Smooth muscle cell (in vitro differentiated cells): Measurements from ENCODE around the gene PHPT1. TPM values are rescaled to one million over a fixed set of nuclear protein-coding genes. Genes with fewer than 3 reads are reported as not detected.
"Not testable (repeated sequence)": the region's sequence is repeated elsewhere in the genome, so short reads cannot be mapped to it uniquely, and the experiment has no call there.

ENCODE experiments used
- DNase-seq: peaks from one replicate; lab custom pipeline; 2025; ENCODE audit not compliant: unreplicated experiment; lab: John Stamatoyannopoulos, UW
- H2AFZ ChIP-seq: fragments of 200-600 bp; sonication (generic); 2 replicates; pipeline ENCODE4 v1.6.0; 2016; ENCODE audit warnings: antibody characterized with exemption, low read depth, mild to moderate bottlenecking
- H3F3A ChIP-seq: fragments of 200-600 bp; sonication (generic); 2 replicates; pipeline ENCODE4 v1.6.0; 2017; ENCODE audit warnings: antibody characterized with exemption, low read depth
- H3K27ac ChIP-seq: fragments of 200-600 bp; sonication (generic); 2 replicates; pipeline ENCODE4 v1.5.1; 2016; ENCODE audit warnings: low read depth, mild to moderate bottlenecking
- H3K27me3 ChIP-seq: fragments of 200-600 bp; sonication (generic); 2 replicates; pipeline ENCODE4 v1.6.1; 2016; ENCODE audit warnings: low read depth, mild to moderate bottlenecking
- H3K36me3 ChIP-seq: fragments of 200-600 bp; sonication (generic); 2 replicates; pipeline ENCODE4 v1.5.1; 2016; ENCODE audit warnings: low read depth
- H3K4me1 ChIP-seq: fragments of 200-600 bp; sonication (generic); 2 replicates; pipeline ENCODE4 v1.5.1; 2016; ENCODE audit warnings: low read depth
- H3K4me2 ChIP-seq: fragments of 200-600 bp; sonication (generic); 2 replicates; pipeline ENCODE4 v1.6.0; 2016; ENCODE audit warnings: mild to moderate bottlenecking
- H3K4me3 ChIP-seq: fragments of 200-600 bp; sonication (generic); 2 replicates; pipeline ENCODE4 v1.5.1; 2016; ENCODE audit warnings: mild to moderate bottlenecking
- H3K79me2 ChIP-seq: fragments of 200-600 bp; sonication (generic); 2 replicates; pipeline ENCODE4 v1.6.0; 2016; ENCODE audit warnings: low read depth, mild to moderate bottlenecking
- H3K9ac ChIP-seq: fragments of 200-600 bp; sonication (generic); 2 replicates; pipeline ENCODE4 v1.6.0; 2016; ENCODE audit warnings: low read depth
- H3K9me3 ChIP-seq: fragments of 200-600 bp; sonication (generic); replicated peaks from 2 replicates; pipeline ENCODE4 v1.5.1; 2016; ENCODE audit warnings: low read depth
- H4K20me1 ChIP-seq: fragments of 200-600 bp; sonication (generic); 2 replicates; pipeline ENCODE4 v1.6.0; 2016; ENCODE audit warnings: low read depth
- WGBS: methylation state at CpG from one replicate; pipeline ENCODE4 v1.1.7; 2016; ENCODE audit warnings: low lambda C conversion rate; 5-methylcytosine and 5-hydroxymethylcytosine counted together
- polyA plus RNA-seq: library from polyadenylated mRNA; unstranded; fragments of >200 nt; fragmentation: Nextera tagmentation; extraction: Ambion mirVana; gene quantifications from 2 replicates; pipeline ENCODE4 v1.2.1, GENCODE V29; 2016
- total RNA-seq: library from RNA; depleted of rRNA; stranded (reverse); fragments of >200 nt; gene quantifications from 2 replicates; pipeline ENCODE4 v1.2.3, GENCODE V29; 2014
- TF ChIP-seq, protein P1 (sequence below): fragments of 200-600 bp; sonication (generic); IDR thresholded peaks from 2 replicates; pipeline ENCODE4 v1.5.1; 2017; ENCODE audit warnings: borderline replicate concordance, mild to moderate bottlenecking, antibody characterized with exemption; ENCODE audit not compliant: insufficient read depth, poor library complexity, severe bottlenecking

PHPT1 gene
- total and polyA plus RNA-seq, 2 experiments from 2014 or later = 173 to 381 TPM

DNA sequence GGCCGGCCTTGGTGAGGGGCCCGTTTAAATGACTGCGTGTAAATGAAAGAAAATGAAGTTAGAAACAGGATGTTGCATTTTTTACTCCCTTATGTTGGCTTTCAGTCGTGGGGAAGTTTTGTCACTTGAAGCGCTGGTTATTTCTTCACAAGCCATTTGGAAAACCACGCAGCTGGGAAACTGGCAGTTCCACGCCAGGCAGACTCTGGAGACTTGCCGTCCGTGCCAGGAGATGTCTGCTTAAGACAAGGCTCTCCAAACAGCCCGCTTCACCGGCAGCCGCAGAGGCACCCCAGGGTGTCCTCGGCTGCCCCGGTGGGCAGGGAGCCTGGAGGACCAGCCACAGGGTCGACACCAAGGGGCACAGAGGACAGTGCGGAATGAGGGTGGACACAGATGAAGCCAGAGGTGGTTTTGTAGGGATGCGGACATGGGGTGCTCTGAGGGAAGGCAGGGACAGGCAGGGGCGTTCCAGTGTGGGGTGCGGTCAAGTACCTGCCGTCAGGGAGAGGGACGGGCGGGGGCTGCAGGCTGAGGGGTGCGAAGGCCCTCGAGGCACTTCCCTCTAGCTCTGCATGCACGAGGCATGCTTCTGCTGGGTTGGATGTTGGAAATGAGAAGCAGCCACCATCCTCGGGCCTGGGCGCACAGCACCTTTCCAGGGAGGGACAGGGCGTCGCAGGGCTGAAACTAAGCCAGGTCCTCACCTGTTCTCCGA is 18.0 kb upstream of the PHPT1 start:
- WGBS = 96% methylated on average over 28 of the region's 30 CpGs
- H3K4me1 ChIP-seq = no peaks in the 10 kb centered on the region
- H3K27me3 ChIP-seq = no peaks in the 10 kb centered on the region
- peaks cover 11% of the 10 kb centered on the region for H4K20me1 ChIP-seq
- no peak overlapping the region for H3K4me2 ChIP-seq
- no peaks in the 10 kb centered on the region for H3K9me3 ChIP-seq
- H3K9ac ChIP-seq = no peak overlapping the region
- H3K4me3 ChIP-seq = no peak overlapping the region
- no peak overlapping the region for H2AFZ ChIP-seq
- no peak overlapping the region for H3K27ac ChIP-seq
- no peak for DNase-seq
- peaks cover 8% of the 10 kb centered on the region for H3F3A ChIP-seq
- TF ChIP-seq, protein P1, sequence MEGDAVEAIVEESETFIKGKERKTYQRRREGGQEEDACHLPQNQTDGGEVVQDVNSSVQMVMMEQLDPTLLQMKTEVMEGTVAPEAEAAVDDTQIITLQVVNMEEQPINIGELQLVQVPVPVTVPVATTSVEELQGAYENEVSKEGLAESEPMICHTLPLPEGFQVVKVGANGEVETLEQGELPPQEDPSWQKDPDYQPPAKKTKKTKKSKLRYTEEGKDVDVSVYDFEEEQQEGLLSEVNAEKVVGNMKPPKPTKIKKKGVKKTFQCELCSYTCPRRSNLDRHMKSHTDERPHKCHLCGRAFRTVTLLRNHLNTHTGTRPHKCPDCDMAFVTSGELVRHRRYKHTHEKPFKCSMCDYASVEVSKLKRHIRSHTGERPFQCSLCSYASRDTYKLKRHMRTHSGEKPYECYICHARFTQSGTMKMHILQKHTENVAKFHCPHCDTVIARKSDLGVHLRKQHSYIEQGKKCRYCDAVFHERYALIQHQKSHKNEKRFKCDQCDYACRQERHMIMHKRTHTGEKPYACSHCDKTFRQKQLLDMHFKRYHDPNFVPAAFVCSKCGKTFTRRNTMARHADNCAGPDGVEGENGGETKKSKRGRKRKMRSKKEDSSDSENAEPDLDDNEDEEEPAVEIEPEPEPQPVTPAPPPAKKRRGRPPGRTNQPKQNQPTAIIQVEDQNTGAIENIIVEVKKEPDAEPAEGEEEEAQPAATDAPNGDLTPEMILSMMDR = no peak
- H3K79me2 ChIP-seq = no peaks in the 10 kb centered on the region
- no peaks in the 10 kb centered on the region for H3K36me3 ChIP-seq

DNA sequence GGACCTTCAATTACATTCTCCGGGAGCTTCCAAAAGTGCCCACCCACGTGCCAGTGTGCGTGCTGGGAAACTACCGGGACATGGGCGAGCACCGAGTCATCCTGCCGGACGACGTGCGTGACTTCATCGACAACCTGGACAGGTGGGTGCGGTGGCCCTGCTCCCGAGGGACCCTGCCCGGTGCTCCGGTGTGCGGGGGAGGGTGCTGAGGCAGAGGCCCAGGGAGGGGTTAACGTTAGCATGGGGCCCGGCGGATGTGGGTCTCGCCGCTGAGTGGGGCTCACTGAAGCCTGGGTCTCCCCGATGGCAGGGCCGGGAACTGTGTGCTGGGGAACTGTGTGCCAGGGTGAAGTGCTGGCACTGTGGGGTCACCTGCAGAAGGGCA is 17.5 kb upstream of the PHPT1 start:
- H3K4me2 ChIP-seq = no peak overlapping the region
- H3K36me3 ChIP-seq = no peaks in the 10 kb centered on the region
- 98% methylated on average over 14 of the region's 23 CpGs for WGBS
- H3F3A ChIP-seq = peaks cover 12% of the 10 kb centered on the region
- no peaks in the 10 kb centered on the region for H3K9me3 ChIP-seq
- TF ChIP-seq, protein P1 = no peak
- peaks cover 8% of the 10 kb centered on the region for H4K20me1 ChIP-seq
- H3K9ac ChIP-seq = no peak overlapping the region
- H3K4me1 ChIP-seq = no peaks in the 10 kb centered on the region
- no peak for DNase-seq
- no peaks in the 10 kb centered on the region for H3K27me3 ChIP-seq
- H2AFZ ChIP-seq = no peak overlapping the region
- H3K4me3 ChIP-seq = no peak overlapping the region
- H3K27ac ChIP-seq = no peak overlapping the region
- H3K79me2 ChIP-seq = no peaks in the 10 kb centered on the region

DNA sequence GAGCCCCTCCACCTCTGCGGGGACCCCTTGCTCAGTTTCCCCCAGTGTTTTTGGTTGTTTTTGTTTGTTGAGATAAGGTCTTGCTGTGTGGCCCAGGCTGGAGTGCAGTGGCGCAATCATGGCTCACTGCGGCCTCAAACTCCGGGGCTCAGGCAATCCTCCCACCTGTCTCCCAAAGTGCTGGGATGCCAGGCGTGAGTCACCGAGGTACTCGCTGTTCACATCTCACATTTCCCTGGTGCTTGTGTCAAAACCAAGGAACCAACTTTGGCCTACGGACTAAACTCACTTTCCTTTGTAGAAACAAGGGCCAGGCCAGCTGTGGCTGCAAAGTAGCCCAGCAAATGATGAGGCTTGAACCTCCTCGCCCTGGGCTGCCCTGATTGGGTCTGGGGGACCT is 16.6 kb upstream of the PHPT1 start:
- no peak for DNase-seq
- Histone ChIP-seq H3K79me2 (no peaks in the 10 kb centered on the region), H4K20me1 (peaks cover 8% of the 10 kb centered on the region), H3K4me1 (no peaks in the 10 kb centered on the region), H3K4me3 (no peak overlapping the region), H3K36me3 (no peaks in the 10 kb centered on the region), H3F3A (peaks cover 12% of the 10 kb centered on the region), H3K9me3 (no peaks in the 10 kb centered on the region), H2AFZ (no peak overlapping the region), H3K9ac (no peak overlapping the region), H3K4me2 (no peak overlapping the region), H3K27ac (no peak overlapping the region), H3K27me3 (no peaks in the 10 kb centered on the region)
- 93% methylated on average over 9 of the region's 9 CpGs for WGBS
- TF ChIP-seq, protein P1 = no peak

DNA sequence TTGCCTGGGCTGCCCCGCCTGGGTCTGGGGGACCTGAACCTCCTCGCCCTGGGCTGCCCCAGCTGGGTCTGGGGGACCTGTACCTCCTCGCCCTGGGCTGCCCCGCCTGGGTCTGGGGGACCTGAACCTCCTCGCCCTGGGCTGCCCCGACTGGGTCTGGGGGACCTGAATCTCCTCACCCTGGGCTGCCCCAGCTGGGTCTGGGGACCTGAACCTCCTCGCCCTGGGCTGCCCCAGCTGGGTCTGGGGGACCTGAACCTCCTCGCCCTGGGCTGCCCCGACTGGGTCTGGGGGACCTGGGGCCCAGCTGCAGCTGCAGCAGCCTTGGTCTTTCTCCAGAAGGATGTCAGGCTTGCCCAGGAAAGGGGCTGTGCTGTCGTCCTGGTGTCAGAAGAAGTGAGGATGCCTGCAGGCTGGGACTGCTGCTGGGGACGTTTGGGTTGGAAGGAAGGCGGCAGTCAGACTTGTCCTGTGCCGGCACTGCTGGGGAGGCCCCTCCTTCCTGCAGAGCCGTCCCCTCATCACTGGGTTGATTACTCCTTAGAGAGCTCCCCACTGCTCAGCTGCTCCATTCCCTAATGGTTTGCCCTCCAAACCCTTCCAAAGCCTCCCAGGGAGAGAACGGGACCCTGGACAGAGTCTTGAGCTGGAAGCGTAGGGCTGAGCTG is 15.7 kb upstream of the PHPT1 start:
- not testable (repeated sequence) for H3K4me3 ChIP-seq, H3K36me3 ChIP-seq, H4K20me1 ChIP-seq, DNase-seq, H3K9me3 ChIP-seq, H3K27ac ChIP-seq, H3K9ac ChIP-seq, H3K4me2 ChIP-seq, H2AFZ ChIP-seq, H3K79me2 ChIP-seq, H3K4me1 ChIP-seq, H3K27me3 ChIP-seq
- 94% methylated on average over 16 of the region's 16 CpGs for WGBS
- peaks cover 12% of the 10 kb centered on the region for H3F3A ChIP-seq
